T-helper 17 cell (primary cell): ENCODE measurements around the gene ERLEC1. TPM values are rescaled to one million over a fixed set of nuclear protein-coding genes. Genes with fewer than 3 reads are reported as not detected.
"Not testable (repeated sequence)": the region's sequence is repeated elsewhere in the genome, so short reads cannot be mapped to it uniquely, and the experiment has no call there.

Source experiments
- ATAC-seq: fragments of 150-1000 bp; cut with Tn5 transposase; 2 replicates; pipeline ENCODE4 v1.10.0; 2021; ENCODE audit warnings: mild to moderate bottlenecking, moderate library complexity
- DNase-seq, 3 donors: peaks; one replicate each; pipeline versions ENCODE4 v3.0.0 to v3.0.0-alpha.2; 2020 to 2021
- H3K9me3 ChIP-seq: one replicate; pipeline ENCODE4 v1.7.0; 2013; ENCODE audit warnings: low read length, mild to moderate bottlenecking; ENCODE audit not compliant: control insufficient read depth, poor library complexity, severe bottlenecking
- H3K27ac Mint-ChIP-seq: one replicate; pipeline ENCODE4 v1.8.0; 2022; ENCODE audit warnings: mild to moderate bottlenecking, moderate library complexity, mixed read lengths
- H3K27me3 Mint-ChIP-seq: one replicate; pipeline ENCODE4 v1.8.0; 2022; ENCODE audit warnings: mixed read lengths
- H3K36me3 Mint-ChIP-seq: one replicate; pipeline ENCODE4 v1.8.0; 2022; ENCODE audit warnings: low read depth, mixed read lengths
- H3K4me1 Mint-ChIP-seq: one replicate; pipeline ENCODE4 v1.8.0; 2022; ENCODE audit warnings: mild to moderate bottlenecking, mixed read lengths
- H3K4me3 Mint-ChIP-seq: one replicate; pipeline ENCODE4 v1.8.0; 2022; ENCODE audit warnings: mild to moderate bottlenecking, moderate library complexity, mixed read lengths
- total RNA-seq, 4 donors: library from RNA in 2 of 4; stranded (reverse) in 2 of 4; gene quantifications; one replicate each; pipeline ENCODE4 v1.2.3 and lab custom pipeline; 2022 to 2026

Gene ERLEC1
- total RNA-seq, 2 donors from 2014 or later, result 16.6 to 17.8 TPM

DNA sequence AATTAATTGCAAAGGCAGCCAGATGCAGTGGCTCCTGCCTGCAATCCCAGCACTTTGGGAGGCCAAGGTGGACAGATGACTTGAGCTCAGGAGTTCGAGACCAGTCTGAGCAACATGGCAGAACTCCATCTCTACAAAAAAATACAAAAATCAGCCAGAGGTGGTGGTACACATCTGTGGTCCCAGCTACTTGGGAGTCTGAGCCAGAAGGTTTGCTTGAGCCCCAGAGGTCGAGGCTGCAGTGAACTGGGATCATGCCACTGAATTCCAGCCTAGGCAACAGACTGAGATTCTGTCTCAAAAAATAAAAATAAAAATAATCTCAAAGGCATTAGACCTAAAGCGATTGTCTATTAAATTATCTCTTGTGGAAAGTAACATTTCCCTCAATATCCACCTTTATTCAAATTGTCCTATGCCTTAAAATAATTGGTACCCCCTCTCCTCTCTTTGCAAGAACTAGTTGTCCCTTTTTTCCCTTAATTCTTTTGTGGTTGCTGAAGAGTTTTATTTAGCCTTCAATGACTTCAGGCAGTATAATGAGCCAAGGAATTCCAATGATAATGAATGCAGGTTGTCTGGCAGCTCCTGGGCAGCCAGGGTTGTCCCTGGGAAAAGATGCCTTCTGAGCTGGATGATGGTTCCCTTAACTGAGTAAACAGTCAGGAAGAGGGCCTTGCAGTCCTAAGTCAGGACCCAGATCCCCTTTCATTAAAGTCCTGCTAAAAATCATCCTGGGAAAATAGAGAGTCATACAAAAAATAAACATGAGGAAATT is 40.7 kb downstream of the ERLEC1 start:
- no peaks in the 10 kb centered on the region for H3K36me3 Mint-ChIP-seq
- no peak for DNase-seq
- H3K9me3 ChIP-seq, result no peaks in the 10 kb centered on the region
- no peak overlapping the region for H3K27ac Mint-ChIP-seq
- H3K4me1 Mint-ChIP-seq, result no peaks in the 10 kb centered on the region
- no peaks in the 10 kb centered on the region for H3K27me3 Mint-ChIP-seq
- no peak overlapping the region for H3K4me3 Mint-ChIP-seq
- ATAC-seq, result no peak

DNA sequence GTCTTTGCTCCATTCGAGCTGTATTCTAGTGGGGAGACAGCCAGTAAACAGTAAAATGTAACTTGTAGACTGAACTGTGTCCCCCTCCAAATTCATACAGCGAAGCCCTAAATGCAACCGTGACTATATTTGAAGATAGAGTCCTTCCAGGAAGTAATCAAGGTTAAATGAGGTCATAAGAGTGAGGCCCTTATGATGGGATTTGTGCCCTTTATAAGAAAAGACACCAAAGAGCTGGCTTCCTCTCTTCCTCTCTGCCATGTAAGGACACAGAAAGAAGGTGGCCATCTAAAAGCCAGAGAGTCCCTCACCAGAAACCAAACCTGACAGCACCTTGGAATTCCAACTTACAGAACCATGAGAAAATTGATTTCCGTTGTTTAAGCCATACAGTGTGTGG is 41.5 kb downstream of the ERLEC1 start:
- H3K9me3 ChIP-seq, result no peaks in the 10 kb centered on the region
- Mint-ChIP-seq H3K4me3 (no peak overlapping the region), H3K36me3 (no peaks in the 10 kb centered on the region), H3K4me1 (no peaks in the 10 kb centered on the region), H3K27ac (no peak overlapping the region), H3K27me3 (no peaks in the 10 kb centered on the region)
- DNase-seq, result no peak
- no peak for ATAC-seq

DNA sequence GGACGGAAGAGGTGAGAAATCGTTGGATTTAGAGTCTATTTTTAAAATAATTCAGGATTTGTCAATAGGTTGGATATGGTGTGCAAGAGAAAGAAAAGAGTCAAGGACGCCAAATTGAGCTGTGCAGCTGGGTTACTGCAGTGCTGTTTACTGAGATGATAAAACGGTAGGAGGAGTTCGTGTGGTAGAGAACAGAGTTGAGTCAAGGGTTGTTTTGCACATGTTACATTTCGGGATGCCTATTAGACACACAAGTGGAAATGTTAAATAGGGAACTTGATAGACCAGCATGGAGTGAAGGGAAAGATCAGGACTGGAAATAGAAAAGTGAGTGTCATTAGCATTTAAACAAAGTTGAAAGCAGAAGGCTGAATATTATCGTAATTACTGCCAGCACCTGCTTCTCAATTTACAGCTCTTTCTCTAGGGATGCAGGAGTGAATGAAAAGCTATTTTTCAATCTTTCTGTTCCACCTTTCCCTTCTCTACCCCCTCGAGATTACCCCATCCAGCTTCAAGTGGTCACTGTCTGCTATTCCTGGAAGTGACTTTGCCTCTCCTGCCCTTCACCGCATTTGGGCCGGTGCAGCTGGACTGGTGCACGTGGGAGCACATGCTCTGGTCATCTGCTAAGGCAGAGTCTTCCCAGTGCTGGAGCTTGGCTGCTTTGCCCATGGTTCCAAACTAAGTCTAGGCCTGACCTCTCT is 42.6 kb downstream of the ERLEC1 start:
- H3K4me3 Mint-ChIP-seq, result no peak overlapping the region
- H3K4me1 Mint-ChIP-seq, result no peaks in the 10 kb centered on the region
- DNase-seq (no peak), ATAC-seq (no peak)
- H3K9me3 ChIP-seq, result no peaks in the 10 kb centered on the region
- H3K27me3 Mint-ChIP-seq, result no peaks in the 10 kb centered on the region
- no peak overlapping the region for H3K27ac Mint-ChIP-seq
- H3K36me3 Mint-ChIP-seq, result no peaks in the 10 kb centered on the region

DNA sequence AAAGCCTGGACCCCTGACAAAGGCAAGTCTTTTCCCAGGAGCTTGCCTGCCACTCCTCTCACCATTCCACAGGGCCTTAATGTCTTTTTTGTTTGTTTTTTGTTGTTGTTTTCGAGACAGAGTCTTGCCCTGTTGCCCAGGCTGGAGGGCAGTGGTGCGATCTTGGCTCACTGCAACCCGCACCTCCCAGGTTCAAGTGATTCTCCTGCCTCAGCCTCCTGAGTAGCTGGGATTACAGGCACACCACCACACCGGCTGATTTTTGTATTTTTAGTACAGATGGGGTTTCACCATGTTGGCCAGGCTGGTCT is 43.1 kb downstream of the ERLEC1 start:
- not testable (repeated sequence) for H3K36me3 Mint-ChIP-seq, H3K9me3 ChIP-seq, ATAC-seq, H3K4me1 Mint-ChIP-seq, H3K27me3 Mint-ChIP-seq, H3K27ac Mint-ChIP-seq, DNase-seq, H3K4me3 Mint-ChIP-seq

DNA sequence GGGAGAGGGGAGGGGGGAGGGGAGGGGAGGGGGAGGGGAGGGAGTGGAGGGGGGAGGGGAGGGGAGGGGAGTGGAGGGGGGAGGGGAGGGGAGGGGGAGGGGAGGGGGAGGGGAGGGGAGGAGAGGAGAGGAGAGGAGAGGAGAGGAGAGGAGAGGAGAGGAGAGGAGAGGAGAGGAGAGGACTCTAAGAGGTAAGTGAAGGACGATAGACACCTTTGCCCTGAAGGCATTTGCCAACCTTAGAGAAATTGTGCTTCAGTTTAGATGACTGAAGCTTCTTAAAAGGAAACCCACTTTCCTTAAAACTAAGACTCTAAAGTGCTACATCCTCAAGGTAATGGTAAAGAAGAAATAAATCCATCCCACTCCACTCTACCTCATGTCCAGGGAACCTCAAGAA is 53.7 kb downstream of the ERLEC1 start:
- H3K36me3 Mint-ChIP-seq, result no peaks in the 10 kb centered on the region
- peaks cover 7% of the 10 kb centered on the region for H3K4me1 Mint-ChIP-seq
- no peaks in the 10 kb centered on the region for H3K9me3 ChIP-seq
- H3K27me3 Mint-ChIP-seq, result no peaks in the 10 kb centered on the region
- no peak overlapping the region for H3K27ac Mint-ChIP-seq
- no peak for ATAC-seq
- DNase-seq, result no peak
- H3K4me3 Mint-ChIP-seq, result no peak overlapping the region

DNA sequence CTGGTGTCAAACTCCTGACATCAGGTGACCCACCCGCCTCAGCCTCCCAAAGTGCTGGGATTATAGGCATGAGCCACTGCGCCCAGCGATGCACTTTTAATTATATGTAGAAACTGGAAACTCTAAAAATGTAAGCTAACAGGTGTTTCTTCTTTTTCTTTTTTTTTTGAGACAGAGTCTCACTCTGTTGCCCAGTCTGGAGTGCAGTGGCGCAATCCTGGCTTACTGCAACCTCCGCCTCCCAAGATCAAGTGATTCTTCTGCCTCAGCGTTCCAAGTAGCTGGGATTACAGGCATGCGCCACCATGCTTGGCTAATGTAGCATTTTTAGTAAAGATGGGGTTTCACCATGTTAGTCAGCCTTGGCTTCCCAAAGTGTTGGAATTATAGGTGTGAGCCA is 54.8 kb downstream of the ERLEC1 start:
- H3K36me3 Mint-ChIP-seq, DNase-seq, H3K27ac Mint-ChIP-seq, H3K27me3 Mint-ChIP-seq, H3K4me3 Mint-ChIP-seq, H3K9me3 ChIP-seq, H3K4me1 Mint-ChIP-seq, ATAC-seq: not testable (repeated sequence)

DNA sequence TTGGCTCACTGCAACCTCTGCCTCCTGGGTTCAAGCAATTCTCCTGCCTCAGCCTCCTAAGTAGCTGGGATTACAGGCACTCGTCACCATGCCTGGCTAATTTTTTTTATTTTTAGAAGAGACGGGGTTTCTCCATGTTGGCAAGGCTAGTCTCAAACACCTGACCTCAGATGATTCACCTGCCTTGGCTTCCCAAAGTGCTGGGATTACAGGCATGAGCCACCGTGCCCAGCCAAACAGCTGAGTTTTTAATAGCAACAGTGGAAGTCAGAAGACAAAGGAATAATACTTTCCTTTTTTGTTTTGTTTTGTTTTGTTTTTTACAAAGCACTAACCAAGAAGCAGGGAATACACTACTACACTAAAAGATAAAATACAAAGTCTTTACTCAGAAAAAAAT is 56.0 kb downstream of the ERLEC1 start:
- Mint-ChIP-seq H3K4me1 (peaks cover 7% of the 10 kb centered on the region), H3K36me3 (no peaks in the 10 kb centered on the region), H3K4me3 (no peak overlapping the region)

DNA sequence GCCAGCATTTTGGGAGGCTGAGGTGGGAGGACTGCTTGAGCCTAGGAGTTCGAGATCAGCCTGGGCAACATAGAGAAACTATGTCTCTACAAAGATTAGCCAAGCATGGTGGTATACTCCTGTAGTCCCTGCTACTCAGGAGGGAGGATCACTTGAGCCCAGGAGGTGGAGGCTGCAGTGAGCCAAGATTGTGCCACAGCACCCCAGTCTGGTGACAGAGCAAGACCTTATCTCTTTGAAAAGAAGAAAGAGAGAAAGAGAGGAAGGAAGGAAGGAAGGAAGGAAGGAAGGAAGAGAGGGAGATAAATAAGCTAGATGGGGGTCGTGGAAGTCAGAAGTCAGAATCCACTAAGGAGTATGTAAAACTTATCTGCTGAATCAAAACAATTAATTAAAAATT is 56.8 kb downstream of the ERLEC1 start:
- DNase-seq, result no peak
- no peak overlapping the region for H3K27ac Mint-ChIP-seq
- peaks cover 7% of the 10 kb centered on the region for H3K4me1 Mint-ChIP-seq
- no peaks in the 10 kb centered on the region for H3K9me3 ChIP-seq
- H3K27me3 Mint-ChIP-seq, result no peaks in the 10 kb centered on the region
- ATAC-seq, result no peak
- no peaks in the 10 kb centered on the region for H3K36me3 Mint-ChIP-seq
- H3K4me3 Mint-ChIP-seq, result no peak overlapping the region

More for the DNA sequence above, 56.0 kb downstream of the ERLEC1 start:
- Mint-ChIP-seq H3K27me3 (no peaks in the 10 kb centered on the region), H3K27ac (no peak overlapping the region)
- no peaks in the 10 kb centered on the region for H3K9me3 ChIP-seq
- DNase-seq, result no peak
- ATAC-seq, result no peak

DNA sequence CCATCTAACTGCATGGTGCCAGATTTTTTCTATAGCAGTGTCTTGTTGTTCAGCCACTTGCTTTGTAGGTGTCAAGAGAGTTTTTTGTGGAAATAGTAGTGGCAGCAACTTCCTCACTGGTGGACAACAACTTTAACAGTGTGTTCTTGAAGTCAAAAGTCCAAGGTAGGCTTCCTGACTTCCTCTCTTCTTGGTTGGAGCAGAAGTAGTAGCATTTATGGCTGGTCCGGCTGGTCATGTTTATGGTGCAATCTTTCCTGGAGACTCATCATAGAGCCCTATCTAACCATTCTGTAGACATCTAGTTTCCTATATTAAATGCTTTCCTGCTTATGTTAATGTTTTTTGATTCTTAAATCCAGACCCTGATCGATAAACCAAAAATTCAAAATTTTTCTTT is 61.2 kb downstream of the ERLEC1 start:
- Mint-ChIP-seq H3K36me3 (no peaks in the 10 kb centered on the region), H3K4me3 (no peak overlapping the region), H3K4me1 (peaks cover 7% of the 10 kb centered on the region), H3K27ac (no peak overlapping the region), H3K27me3 (no peaks in the 10 kb centered on the region)
- H3K9me3 ChIP-seq, result no peaks in the 10 kb centered on the region
- DNase-seq (no peak), ATAC-seq (no peak)

DNA sequence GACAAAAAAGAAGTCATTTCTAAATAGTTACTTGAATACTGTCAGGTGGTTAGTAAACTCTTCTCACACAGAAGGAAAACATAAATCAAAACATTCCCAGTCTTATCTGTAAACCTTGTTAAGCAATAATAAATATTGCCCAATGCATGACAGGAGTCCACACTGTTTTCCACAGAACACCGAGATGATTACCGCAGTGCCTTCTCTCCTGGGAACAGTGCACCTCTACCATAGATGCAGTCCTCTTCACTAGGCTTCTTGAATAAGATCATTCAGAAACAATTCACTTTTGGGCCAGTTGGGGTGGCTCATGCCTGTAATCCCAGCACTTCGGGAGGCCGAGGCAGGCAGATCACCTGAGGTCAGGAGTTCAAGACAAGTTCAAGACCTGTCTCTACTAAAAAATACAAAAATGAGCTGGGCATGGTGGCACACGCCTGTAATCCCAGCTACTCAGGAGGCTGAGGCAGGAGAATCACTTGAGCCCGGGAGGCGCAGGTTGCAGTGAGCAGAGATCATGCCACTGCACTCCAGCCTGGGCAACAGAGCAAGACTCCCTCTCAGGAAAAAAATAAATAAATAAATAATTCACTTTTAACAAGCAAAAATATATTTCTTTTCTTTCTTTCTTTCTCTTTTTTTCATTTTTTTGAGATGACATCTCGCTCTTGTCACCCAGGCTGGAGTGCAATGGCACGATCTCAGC is 64.4 kb downstream of the ERLEC1 start:
- not testable (repeated sequence) for H3K4me3 Mint-ChIP-seq, H3K27ac Mint-ChIP-seq, H3K36me3 Mint-ChIP-seq, DNase-seq, H3K9me3 ChIP-seq, H3K4me1 Mint-ChIP-seq, H3K27me3 Mint-ChIP-seq, ATAC-seq

DNA sequence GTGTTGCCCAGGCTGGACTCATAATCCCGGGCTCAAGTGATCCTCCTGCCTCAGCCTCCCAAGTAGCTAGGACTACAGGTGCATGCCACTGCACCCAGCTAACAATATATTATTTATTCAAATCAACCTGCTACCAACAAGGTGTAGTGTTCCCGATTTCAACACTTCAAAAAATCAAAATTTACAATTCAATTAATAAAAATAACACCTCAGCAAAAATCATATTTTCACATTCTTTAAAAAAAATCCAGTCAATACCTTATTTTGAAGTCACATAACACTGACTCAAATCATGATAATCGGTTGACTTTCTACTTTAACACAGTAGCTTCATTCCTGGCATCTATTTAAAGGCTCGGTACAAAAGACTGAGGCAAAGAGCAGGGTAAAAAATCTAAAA is 65.7 kb downstream of the ERLEC1 start:
- DNase-seq, result no peak
- Mint-ChIP-seq H3K36me3 (peaks cover 6% of the 10 kb centered on the region), H3K27me3 (no peaks in the 10 kb centered on the region), H3K27ac (no peak overlapping the region), H3K4me1 (peaks cover 5% of the 10 kb centered on the region), H3K4me3 (no peak overlapping the region)
- no peaks in the 10 kb centered on the region for H3K9me3 ChIP-seq
- no peak for ATAC-seq

DNA sequence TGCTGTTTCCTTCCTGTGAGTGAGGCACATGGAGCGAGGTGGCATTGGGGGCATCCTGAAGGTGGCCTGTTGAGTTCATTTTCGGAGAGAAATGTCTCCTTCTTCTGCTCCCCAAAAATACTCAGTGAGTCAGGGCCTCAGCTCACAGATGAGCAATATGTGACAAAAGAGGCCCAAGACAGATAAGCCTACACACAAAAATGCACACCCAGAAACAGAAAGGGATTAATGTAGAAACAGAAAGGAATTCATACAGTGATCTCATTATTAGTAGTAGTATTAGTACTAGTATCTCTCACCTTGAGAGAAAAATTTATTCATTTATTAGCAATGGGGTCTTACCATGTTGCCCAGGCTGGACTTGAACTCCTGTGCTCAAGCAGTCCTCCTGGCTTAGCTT is 67.8 kb downstream of the ERLEC1 start:
- no peak for DNase-seq
- no peaks in the 10 kb centered on the region for H3K27me3 Mint-ChIP-seq
- peak overlapping the region; percentile 68 for H3K27ac Mint-ChIP-seq
- no peaks in the 10 kb centered on the region for H3K9me3 ChIP-seq
- H3K4me1 Mint-ChIP-seq, result peaks cover 8% of the 10 kb centered on the region
- H3K36me3 Mint-ChIP-seq, result peaks cover 8% of the 10 kb centered on the region
- ATAC-seq, result no peak
- H3K4me3 Mint-ChIP-seq, result no peak overlapping the region

DNA sequence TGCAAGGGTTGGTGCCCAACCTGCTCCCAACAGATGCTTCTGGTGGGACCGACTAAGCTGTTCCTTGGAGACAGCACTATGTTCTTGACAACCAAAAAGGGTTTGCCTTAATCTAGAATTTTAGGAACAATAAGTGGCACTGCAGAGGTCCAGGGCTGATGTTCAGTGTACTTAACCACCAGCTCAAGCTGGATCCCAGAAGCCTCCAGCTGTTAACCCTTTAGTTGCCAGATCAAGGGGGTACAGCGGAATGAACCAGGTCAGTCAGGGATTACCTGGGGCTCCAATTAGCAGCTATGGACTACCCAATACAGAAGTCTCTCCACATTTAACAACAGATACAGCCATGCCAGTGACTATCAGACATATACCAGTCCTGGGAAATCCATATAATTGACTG is 69.4 kb downstream of the ERLEC1 start:
- Mint-ChIP-seq H3K27me3 (no peaks in the 10 kb centered on the region), H3K4me1 (peaks cover 8% of the 10 kb centered on the region), H3K27ac (no peak overlapping the region), H3K36me3 (peaks cover 8% of the 10 kb centered on the region), H3K4me3 (no peak overlapping the region)
- H3K9me3 ChIP-seq, result no peaks in the 10 kb centered on the region
- DNase-seq (no peak), ATAC-seq (no peak)
